H1 (cell line): ENCODE measurements around the gene C1S. TPM values are rescaled to one million over a fixed set of nuclear protein-coding genes. Genes with fewer than 3 reads are reported as not detected.

Source experiments
- MAFK ChIP-seq: IDR thresholded peaks from 2 replicates; pipeline ENCODE4 v1.6.1; 2012; ENCODE audit warnings: low read depth, mild to moderate bottlenecking, improper control_type of control experiment, low read length
- RFX5 ChIP-seq: IDR thresholded peaks from 2 replicates; pipeline ENCODE4 v1.6.1; 2011; ENCODE audit warnings: low read depth, low read length, improper control_type of control experiment, borderline replicate concordance
- SRF ChIP-seq: IDR thresholded peaks from 2 replicates; pipeline ENCODE4 v1.6.1; 2011; ENCODE audit warnings: mild to moderate bottlenecking, low read depth, low read length, moderate library complexity
- polyA plus RNA-seq, 7 experiments: library from polyadenylated mRNA; depleted of rRNA in 3 of 7; stranded (reverse) in 5 of 7; unstranded in 2 of 7; fragments of >200 nt in 5 of 7; fragments of 200-250 nt in 2 of 7; gene quantifications; 1 replicate in 5 of 7; 2 replicates in 1 of 7; 4 replicates in 1 of 7; pipeline versions ENCODE4 v1.2.1 to v1.2.3, GENCODE V29; 2011 to 2013; ENCODE audit warnings: missing spikeins in 2 of 7, mixed read lengths in 2 of 7
- total RNA-seq: library from RNA; stranded (reverse); fragmentation: NEBNext Ultra II Directional; extraction: Animal tissue kit (Norgen Biotek cat#: 25700); gene quantifications from 2 replicates; pipeline ENCODE4 v1.2.1, GENCODE V29; 2021
- TF ChIP-seq, protein P1 (sequence below), 3 experiments: IDR thresholded peaks; 1 replicate in 2 of 3; 2 replicates in 1 of 3; pipeline versions ENCODE4 v1.5.1 to v1.6.1; 2011; ENCODE audit warnings: low read length in 3 of 3, mild to moderate bottlenecking in 3 of 3, inconsistent platforms in 2 of 3, low read depth in 1 of 3, moderate library complexity in 1 of 3; ENCODE audit not compliant: insufficient read depth in 1 of 3; ENCODE audit errors: control extremely low read depth in 1 of 3
- TF ChIP-seq, protein P2 (sequence below): IDR thresholded peaks from 2 replicates; pipeline ENCODE4 v1.6.1; 2012; ENCODE audit warnings: low read length, inconsistent platforms

The C1S gene
- total and polyA plus RNA-seq, 2 of the 8 experiments (the other 6 are each of a cell fraction or from before 2014, with no cell fraction given): 4.4 to 7.3 TPM

- TF ChIP-seq SRF (no peak), RFX5 (no peak), MAFK (no peak)
- TF ChIP-seq, protein P1, sequence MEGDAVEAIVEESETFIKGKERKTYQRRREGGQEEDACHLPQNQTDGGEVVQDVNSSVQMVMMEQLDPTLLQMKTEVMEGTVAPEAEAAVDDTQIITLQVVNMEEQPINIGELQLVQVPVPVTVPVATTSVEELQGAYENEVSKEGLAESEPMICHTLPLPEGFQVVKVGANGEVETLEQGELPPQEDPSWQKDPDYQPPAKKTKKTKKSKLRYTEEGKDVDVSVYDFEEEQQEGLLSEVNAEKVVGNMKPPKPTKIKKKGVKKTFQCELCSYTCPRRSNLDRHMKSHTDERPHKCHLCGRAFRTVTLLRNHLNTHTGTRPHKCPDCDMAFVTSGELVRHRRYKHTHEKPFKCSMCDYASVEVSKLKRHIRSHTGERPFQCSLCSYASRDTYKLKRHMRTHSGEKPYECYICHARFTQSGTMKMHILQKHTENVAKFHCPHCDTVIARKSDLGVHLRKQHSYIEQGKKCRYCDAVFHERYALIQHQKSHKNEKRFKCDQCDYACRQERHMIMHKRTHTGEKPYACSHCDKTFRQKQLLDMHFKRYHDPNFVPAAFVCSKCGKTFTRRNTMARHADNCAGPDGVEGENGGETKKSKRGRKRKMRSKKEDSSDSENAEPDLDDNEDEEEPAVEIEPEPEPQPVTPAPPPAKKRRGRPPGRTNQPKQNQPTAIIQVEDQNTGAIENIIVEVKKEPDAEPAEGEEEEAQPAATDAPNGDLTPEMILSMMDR (IDR thresholded peaks at IDR 0.05; ENCODE audit: control extremely low read depth in 1 of 3, insufficient read depth in 1 of 3, low read depth in 1 of 3, low read length in 3 of 3): no peak
- TF ChIP-seq, protein P2, sequence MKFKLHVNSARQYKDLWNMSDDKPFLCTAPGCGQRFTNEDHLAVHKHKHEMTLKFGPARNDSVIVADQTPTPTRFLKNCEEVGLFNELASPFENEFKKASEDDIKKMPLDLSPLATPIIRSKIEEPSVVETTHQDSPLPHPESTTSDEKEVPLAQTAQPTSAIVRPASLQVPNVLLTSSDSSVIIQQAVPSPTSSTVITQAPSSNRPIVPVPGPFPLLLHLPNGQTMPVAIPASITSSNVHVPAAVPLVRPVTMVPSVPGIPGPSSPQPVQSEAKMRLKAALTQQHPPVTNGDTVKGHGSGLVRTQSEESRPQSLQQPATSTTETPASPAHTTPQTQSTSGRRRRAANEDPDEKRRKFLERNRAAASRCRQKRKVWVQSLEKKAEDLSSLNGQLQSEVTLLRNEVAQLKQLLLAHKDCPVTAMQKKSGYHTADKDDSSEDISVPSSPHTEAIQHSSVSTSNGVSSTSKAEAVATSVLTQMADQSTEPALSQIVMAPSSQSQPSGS: no peak
Observed at GRCh38 chr12:7116196-7116595, 55.7 kb downstream of the C1S start (continued).
